Pancreas (tissue), 10 donors: Measurements from ENCODE around the gene IL23R. TPM values are rescaled to one million over a fixed set of nuclear protein-coding genes. Genes with fewer than 3 reads are reported as not detected.

ENCODE experiments used
- ATAC-seq, 4 donors: fragments of 200-7000 bp; cut with Tn5 transposase; one replicate each; pipeline versions ENCODE4 v1.8.0 to v1.9.1; 2020; ENCODE audit warnings: mild to moderate bottlenecking in 4 of 4, moderate library complexity in 4 of 4
- DNase-seq, 6 donors: peaks; one replicate each; pipeline ENCODE4 v3.0.0-alpha.2; 2020
- FAIRE-seq: peaks from 2 replicates; lab custom pipeline; 2012; peaks lifted over from hg19 to GRCh38; lab: Jason Lieb, UNC
- H3K27ac ChIP-seq, 4 donors: fragments of 200-600 bp; sonication (generic); 1 replicate in 3 of 4; 2 replicates in 1 of 4; pipeline versions ENCODE4 v1.5.0 to v1.8.0; 2020
- H3K27me3 ChIP-seq, 4 donors: fragments of 200-600 bp; one replicate each; pipeline ENCODE4 v1.8.0; 2021
- H3K36me3 ChIP-seq, 3 donors: fragments of 200-600 bp; sonication (generic) in 1 of 3; one replicate each; pipeline versions ENCODE4 v1.5.0 to v1.8.0; 2020 to 2021
- H3K4me1 ChIP-seq, 3 donors: fragments of 200-600 bp; one replicate each; pipeline ENCODE4 v1.8.0; 2021
- H3K4me3 ChIP-seq, 4 donors: fragments of 200-600 bp; sonication (generic) in 2 of 4; one replicate each; pipeline versions ENCODE4 v1.5.0 to v1.8.0; 2020 to 2021
- H3K9me3 ChIP-seq, 4 donors: fragments of 200-600 bp; one replicate each; pipeline ENCODE4 v1.8.0; 2021
- CTCF ChIP-seq, 4 donors: fragments of 200-600 bp; sonication (generic) in 3 of 4; IDR thresholded peaks; one replicate each; pipeline versions ENCODE4 v1.5.0 to v1.8.0; 2021; ENCODE audit warnings: antibody characterized with exemption in 4 of 4
- WGBS, 2 donors: extraction: QIAGEN DNeasy Blood & Tissue Kit; methylation state at CpG; one replicate each; pipeline ENCODE4 v1.1.7; 2013; 5-methylcytosine and 5-hydroxymethylcytosine counted together
- intact Hi-C, 3 donors: fragments of 100-400 bp; cut with DNase I; formaldehyde crosslinking; loops; one replicate each; pipeline versions ENCODE4 v1.11.1 to v1.14.2; 2022
- polyA plus RNA-seq, 2 donors: library from polyadenylated mRNA; stranded (reverse); fragments of 200-250 nt; gene quantifications; one replicate each; pipeline ENCODE4 v1.2.3, GENCODE V29; 2013
- total RNA-seq, 6 donors: library from RNA; stranded (reverse); fragmentation: NEBNext Ultra II Directional in 4 of 6; extraction: Animal tissue kit (Norgen Biotek cat#: 25700) in 4 of 6; gene quantifications; one replicate each; pipeline versions ENCODE4 v1.2.1 to v1.2.4, GENCODE V29; 2021 to 2023
- donor health status: healthy with polysubstance abuse.
- donor health status: DM: no; HTN: no; CAD: no; lungs with moderate emphysema.
- donor health status: DM: no; HTN: no; CAD: no.
- donor health status: control.
- donor health status: control.
- donor health status: Bipolar disorder and iron deficiency.
- donor health status: DM: yes; HTN: yes; CAD: no.
- donor health status: DM: no; HTN: no; CAD: no.
- donor health status: DM: no; HTN: no; CAD: no.
- donor health status: DM: yes; HTN: yes; CAD: no.

Gene IL23R
- total and polyA plus RNA-seq, 8 donors, result 0.05 to 0.22 (median 0.12) TPM; not detected in 3

GRCh38 chr1:67175530-67176087 lies 9.4 kb downstream of the IL23R start:
- DNase-seq, result no peak
- H3K9me3 ChIP-seq, result no peaks in the 10 kb centered on the region
- WGBS, 2 donors, result 79 to 85% methylated on average over 3 of the region's 3 CpGs
- H3K36me3 ChIP-seq, result no peaks in the 10 kb centered on the region
- H3K27me3 ChIP-seq, result no peaks in the 10 kb centered on the region
- no peak overlapping the region for H3K4me3 ChIP-seq
- H3K4me1 ChIP-seq, result peaks cover under 1 to 6% (median 5%) of the 10 kb centered on the region in 3 donors
- no peak for TF ChIP-seq CTCF (IDR thresholded peaks at IDR 0.05)
- FAIRE-seq, result no peak
- ATAC-seq, result no peak
- intact Hi-C loops, result no loop called here
- no peak overlapping the region for H3K27ac ChIP-seq

GRCh38 chr1:67184838-67185421 lies 18.7 kb downstream of the IL23R start:
- no peak overlapping the region for H3K4me3 ChIP-seq
- intact Hi-C loops, result no loop called here
- no peaks in the 10 kb centered on the region for H3K36me3 ChIP-seq
- TF ChIP-seq CTCF (IDR thresholded peaks at IDR 0.05), result no peak
- H3K4me1 ChIP-seq, result peaks cover 0 to 2% (median 0%) of the 10 kb centered on the region in 3 donors
- no peaks in the 10 kb centered on the region for H3K27me3 ChIP-seq
- ATAC-seq (no peak), FAIRE-seq (no peak), DNase-seq (no peak)
- H3K9me3 ChIP-seq, result no peaks in the 10 kb centered on the region
- 96% methylated on average over 1 of the region's 1 CpG for WGBS, 2 donors
- no peak overlapping the region for H3K27ac ChIP-seq

GRCh38 chr1:67188137-67188536 lies 21.9 kb downstream of the IL23R start:
- Histone ChIP-seq H3K27ac (no peak overlapping the region), H3K4me3 (no peak overlapping the region), H3K27me3 (no peaks in the 10 kb centered on the region), H3K4me1 (peaks cover 0 to 4% (median 0%) of the 10 kb centered on the region in 3 donors), H3K9me3 (no peaks in the 10 kb centered on the region), H3K36me3 (no peaks in the 10 kb centered on the region)
- no peak for DNase-seq
- peak in 3 of 4 donors; percentile 46 to 73 (median 61) for ATAC-seq
- TF ChIP-seq CTCF (IDR thresholded peaks at IDR 0.05), result no peak
- WGBS, 2 donors, result 45% methylated on average over 2 of the region's 2 CpGs
- no peak for FAIRE-seq
- intact Hi-C loops, result no loop called here

- ATAC-seq, result no peak
- no peaks in the 10 kb centered on the region for H3K27me3 ChIP-seq
- no peaks in the 10 kb centered on the region for H3K9me3 ChIP-seq
- DNase-seq, result no peak
- no peak for TF ChIP-seq CTCF (IDR thresholded peaks at IDR 0.05)
- intact Hi-C loops, result no loop called here
- WGBS, 2 donors, result 74 to 80% methylated on average over 3 of the region's 3 CpGs
- no peaks in the 10 kb centered on the region for H3K36me3 ChIP-seq
- peaks cover 0 to 4% (median 0%) of the 10 kb centered on the region in 3 donors for H3K4me1 ChIP-seq
- FAIRE-seq, result no peak
- no peak overlapping the region for H3K4me3 ChIP-seq
- no peak overlapping the region for H3K27ac ChIP-seq
Observed at GRCh38 chr1:67189953-67190352, 23.7 kb downstream of the IL23R start.

GRCh38 chr1:67190410-67190809 lies 24.2 kb downstream of the IL23R start:
- FAIRE-seq, result no peak
- H3K27me3 ChIP-seq, result no peaks in the 10 kb centered on the region
- TF ChIP-seq CTCF (IDR thresholded peaks at IDR 0.05), result no peak

More at GRCh38 chr1:67190410-67190809, 24.2 kb downstream of the IL23R start:
- Histone ChIP-seq H3K9me3 (no peaks in the 10 kb centered on the region), H3K4me3 (no peak overlapping the region), H3K36me3 (no peaks in the 10 kb centered on the region), H3K27ac (no peak overlapping the region), H3K4me1 (peaks cover 0 to 4% (median 0%) of the 10 kb centered on the region in 3 donors)
- intact Hi-C loops, result no loop called here
- ATAC-seq (no peak), DNase-seq (no peak)
- WGBS, 2 donors, result 94 to 99% methylated on average over 2 of the region's 2 CpGs
